Pons (tissue), 1 donor: ENCODE measurements around the gene DAB2IP.

Experiments used
- DNase-seq: peaks from one replicate; pipeline ENCODE4 v3.0.0-alpha.2; 2016; ENCODE audit warnings: low spot score

The DAB2IP gene

DNA sequence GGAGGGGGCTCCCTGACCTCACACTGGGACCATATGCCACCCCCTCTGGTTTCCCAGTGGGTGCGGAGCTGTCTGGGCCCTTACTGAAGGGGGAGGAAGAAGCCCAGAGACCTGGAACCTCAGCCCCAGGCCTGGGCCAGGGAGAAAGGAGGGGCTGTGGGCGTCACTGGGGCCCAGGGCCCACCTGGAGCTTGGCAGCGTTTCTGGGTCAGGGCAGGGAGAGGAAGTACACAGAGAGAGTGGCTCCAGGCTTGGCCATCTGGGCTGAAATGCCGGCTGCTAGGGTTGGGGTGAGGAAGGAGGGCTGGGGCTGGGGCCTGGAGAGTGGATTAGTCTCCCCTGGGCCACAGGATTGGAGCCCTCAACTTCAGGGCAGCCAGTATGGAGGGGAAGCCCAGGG is 6.4 kb upstream of the DAB2IP start:
- DNase-seq: peak; percentile 15

DNA sequence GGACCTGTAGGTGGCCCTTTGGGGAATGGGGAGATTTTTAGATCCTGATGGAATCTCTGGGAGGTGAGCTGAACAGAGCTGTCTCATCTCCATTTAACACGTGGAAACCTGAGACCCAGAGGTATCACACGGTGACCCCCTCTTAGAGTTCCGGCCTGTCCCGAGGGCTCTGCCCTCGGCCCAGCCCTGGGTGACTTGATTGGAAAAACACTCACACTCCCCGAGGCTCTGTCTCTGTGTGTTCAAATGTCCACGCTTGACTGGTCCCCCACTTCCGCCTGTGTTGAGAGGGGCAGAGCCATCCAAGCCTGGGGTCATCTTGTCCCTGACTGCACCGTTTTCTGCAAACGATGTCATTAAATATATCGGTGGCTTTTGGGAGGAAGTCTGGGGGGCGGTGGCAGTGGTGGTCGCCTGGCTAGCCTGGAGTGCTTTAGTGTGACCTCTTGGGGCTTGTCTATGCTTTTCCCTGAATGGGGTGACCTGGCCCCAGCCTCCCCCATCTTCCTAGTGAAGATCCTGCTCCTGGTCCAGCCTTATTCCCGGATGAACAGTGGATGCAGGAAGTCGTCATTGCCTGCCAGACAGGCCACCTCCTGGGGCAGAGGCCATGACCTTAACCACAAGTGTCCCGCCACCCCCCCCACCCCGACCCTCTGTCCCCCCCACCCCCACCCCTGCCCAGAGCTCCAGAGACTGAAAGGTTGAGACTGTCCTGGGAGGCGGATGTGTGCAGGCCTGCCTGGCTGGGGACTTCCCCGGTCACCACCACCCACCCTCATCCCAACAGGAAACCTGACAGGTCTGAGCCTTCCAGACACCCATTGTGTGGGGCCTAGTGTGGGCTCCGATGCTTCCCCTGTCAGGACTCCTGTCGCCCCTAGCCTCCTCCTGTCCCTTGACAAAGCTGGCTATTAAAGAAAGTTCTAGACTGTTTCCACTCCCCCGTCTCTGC is 5.3 kb upstream of the DAB2IP start:
- no peak for DNase-seq

DNA sequence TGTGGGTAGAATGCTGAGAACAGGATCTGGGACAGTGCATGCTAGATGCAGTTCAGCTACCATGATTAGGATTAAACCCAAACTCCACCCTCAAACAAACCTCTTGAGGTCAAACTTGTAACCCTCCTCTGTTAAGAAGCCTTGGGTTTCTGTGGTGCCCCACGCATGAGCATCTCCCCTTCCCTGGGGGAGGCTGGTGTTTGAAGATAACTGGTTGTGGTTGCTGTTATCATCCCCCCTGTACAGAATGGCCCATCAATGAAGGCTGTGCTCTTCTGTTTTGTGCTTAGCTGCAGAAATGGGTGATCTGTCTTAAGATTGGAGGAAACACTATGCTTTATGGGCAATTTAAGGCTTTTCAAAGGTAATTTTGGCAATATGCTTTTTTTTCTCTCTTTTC is 4.4 kb upstream of the DAB2IP start:
- no peak for DNase-seq

DNA sequence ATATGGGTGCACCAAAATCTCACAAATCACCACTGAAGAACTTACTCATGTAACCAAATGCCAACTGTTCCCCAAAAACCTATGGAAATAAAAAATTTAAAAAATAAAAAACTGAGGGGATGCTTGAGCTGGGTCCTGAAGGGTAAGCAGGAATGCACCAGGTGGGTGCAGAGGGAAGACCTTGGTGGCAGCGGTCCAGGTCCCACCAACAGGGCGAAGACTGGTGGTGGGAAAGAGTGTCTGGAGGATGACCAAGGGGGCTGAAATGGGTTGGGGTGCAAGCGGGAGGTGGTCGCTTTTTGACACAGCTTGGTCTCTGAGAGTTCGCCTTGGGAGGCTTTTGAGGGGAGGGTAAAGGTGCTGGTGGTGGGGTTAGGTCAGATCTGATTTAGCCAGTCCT is 3.3 kb upstream of the DAB2IP start:
- DNase-seq: no peak

DNA sequence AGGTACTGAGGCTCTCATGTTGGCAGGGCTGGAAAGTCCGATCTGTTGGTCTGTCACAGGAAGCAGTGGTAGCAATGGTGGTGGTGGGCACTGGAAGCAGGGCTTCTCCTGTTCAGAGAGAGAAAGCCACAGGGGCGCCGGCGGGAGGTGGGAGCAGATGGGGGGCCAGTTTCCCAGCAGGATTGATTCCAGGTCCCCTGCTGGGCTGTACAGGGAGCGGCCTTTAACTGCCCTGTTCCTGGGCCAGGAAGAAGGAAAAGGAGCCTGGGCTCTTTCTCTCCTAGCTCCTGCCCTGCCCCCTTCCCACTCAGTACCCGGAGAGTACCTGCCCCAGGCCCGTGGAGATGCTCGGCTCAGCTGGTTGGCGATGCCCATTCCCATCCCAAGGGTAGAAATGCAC is 2.6 kb upstream of the DAB2IP start:
- DNase-seq: no peak

DNA sequence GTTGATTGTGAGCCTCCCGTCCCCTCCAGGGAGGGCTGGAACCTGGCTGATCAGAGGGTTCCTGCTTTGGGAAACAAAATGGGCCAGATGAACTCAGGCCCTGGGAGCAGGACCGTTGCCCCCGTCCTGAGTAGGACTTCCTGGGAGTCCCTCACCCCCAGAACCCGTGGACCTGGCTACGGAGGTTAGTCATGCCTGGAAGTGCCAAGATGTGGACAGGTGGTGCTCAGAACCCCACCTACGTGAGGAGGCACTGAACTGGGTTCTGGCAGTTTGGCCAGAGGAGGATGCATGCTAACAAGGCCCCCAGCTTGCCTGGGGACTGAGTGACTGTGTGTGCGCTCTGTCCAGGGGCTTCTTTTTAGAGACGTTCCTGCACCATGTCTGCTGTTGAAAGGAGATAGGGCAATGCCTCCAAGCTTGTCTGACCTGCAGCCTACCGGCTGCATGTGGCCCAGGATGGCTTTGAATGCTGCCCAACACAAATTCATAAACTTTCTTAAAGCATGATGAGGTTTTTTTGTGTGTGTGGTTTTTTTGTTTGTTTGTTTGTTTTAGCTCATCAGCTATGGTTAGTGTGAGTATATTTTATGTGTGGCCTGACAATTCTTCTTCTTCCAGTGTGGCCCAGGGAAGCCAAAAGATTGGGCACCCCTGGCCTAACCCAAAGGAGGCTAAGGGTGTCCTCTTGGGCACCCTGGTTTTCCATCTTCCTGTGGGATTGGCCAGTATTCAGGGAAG is 1.8 kb upstream of the DAB2IP start:
- no peak for DNase-seq

DNA sequence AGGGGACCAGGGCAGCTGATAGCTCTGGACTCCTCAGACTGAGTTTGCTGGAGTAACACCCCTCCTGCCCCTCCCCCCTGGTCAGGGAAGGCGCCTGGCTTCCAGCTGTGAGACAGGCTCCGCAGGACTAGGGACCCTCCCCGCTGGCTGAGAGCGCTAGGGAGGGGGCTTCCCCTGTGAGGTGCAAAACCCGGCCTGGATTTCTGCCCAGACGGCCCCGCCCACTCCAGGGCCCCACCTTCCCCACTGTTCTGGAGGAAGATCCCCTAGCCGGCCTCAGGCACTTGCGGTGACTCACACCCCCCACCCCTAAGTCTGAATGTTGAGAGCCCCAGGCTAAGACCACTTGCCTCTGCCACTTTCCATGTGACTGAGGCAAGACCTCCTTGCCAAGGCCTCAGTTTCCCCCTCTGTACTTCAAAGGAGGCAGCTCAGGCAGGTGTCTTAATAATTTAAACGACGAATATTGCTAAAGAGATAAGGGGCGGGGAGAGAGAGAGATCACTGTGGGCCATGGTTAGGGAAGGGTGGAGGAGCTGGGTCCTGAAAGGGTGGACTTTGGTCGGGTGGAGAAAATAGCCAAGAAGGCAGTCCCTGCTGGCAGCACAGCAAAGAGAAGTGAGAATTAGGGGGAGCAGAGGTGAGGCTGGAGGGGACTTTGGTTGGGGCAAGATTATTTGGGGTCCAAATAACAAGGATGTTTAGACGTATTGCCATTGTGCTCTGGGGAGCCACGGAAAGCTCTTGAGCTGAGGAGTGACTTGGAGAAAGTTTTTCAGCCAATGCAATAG is 1.0 kb upstream of the DAB2IP start:
- no peak for DNase-seq

DNA sequence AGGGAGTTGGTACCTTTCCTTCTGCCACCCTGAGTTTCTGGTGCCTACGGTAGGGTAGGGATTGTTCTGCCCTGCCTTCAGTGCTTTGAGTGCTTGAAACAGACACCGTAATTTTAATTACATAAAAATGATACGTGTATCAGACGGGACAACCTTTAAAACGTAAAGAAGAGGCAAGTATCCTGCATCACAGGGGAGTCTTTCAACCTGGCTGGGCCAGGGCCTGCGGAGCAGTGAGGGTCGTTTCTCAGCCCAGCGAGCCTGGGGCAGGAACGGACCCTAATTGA is 483 bp upstream of the DAB2IP start:
- DNase-seq: no peak

DNA sequence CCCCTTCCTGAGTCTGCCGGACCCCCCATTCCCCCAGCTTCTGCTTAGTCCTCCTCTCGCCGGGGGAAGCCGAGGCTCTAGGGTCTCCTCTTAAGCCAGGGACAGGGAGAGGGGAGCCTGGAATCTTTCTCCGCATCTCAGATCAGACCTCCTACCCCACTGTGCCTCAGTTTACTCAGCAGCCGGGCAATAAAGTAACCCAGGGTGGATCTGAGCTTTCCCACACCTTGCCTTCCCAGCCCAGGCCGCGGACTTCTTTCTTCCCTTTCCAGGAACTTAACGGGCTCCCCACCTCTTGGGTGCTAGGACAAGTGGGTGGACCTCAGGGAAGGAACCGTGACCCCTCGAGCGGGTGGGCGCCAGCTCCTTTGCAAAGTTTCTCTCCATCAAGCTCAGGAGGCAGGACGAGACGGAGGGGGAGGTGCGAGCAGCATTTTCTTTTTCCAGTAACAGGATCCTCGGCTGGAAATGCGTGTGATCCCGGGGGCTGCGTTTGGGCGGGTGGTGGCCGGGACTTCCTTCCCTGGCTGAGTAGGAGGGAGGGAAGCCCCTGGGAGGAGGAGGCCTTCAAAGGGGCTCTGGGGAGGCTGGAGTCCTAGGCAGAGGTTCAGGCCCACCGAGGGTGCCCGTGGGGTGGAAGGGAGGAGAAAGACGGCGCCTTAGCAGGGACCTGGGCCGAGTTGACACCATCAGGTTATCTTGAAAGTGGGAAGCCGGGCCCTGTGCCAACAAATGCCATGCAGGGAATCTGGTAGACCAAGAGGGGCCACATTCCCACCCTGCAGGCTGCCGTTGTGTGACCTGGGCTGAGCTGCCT is 795 bp downstream of the DAB2IP start:
- DNase-seq: no peak

DNA sequence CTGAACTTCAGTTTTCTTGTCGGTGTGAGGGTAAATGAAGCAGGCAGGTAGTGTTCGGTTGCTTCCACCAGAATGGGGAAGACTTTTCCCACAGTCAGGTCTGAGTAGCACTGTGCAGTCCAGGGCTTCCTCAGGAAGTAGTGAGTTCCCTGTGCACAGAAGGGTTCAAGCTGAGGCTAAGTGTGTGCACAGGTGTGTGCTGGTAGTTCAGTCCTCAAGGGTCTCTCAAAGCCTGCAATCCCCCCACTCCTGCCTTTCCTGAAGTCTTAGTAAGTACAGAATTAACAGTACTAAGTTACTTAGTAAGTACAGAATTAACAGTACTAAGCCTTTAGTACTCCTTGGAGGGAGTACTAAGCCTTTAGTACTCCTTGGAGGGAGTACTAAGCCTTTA is 1.4 kb downstream of the DAB2IP start:
- no peak for DNase-seq

DNA sequence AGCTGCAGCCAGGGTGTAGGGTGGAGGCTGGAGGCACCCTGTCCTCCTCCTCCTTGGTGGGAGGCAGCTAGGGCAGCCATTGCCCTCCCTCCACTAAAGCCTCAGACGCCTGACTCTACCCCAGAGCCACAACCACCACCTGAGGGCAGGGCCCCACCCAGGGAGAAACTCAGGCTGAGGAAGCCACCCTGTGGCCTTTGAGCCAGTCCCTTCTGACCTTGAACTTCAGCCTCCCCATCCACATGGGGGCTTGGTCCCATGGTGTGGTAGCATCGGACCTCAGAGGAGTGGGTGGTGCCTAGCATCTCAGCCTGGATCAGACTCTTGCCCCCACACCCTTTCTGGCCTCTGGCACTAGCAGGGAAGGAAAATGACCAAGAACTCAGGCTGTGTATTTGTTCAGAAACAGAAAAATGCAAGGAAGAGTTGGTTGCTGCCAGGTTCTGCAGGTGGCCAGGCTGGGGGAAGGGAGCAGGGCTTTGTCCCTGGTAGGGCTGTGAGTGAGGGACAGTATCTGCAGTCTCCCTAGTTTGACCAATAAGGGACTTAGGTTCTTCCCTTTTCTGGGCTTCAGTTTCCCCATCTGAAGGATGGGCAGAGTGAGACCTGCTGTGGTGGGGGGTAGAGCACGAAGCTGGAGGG is 3.2 kb downstream of the DAB2IP start:
- no peak for DNase-seq

DNA sequence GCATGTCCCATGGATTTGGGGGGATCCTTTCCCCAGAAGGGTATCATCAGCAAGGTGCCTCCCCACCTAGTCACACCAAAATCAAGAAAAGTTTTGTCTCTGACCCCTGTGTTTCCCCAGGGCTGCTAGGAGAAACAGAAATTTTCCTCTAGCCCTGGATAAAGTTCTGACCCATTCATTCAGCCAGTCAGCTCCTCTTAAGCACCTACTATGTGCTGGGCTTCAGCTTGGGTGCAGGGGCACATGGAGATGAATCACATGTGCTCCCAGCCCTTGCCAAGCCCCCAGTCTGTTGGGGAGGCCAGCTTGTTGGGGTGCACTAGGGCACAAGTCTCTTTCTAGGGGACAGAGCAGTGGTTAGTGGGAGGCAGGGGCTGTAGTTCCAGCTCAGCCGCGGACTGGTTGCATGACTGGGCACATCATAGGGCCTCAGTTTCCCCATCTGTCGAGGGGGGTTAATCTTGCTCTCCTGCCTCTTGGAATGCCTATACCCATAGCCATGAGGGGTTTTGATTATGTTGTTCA is 3.9 kb downstream of the DAB2IP start:
- DNase-seq: no peak

DNA sequence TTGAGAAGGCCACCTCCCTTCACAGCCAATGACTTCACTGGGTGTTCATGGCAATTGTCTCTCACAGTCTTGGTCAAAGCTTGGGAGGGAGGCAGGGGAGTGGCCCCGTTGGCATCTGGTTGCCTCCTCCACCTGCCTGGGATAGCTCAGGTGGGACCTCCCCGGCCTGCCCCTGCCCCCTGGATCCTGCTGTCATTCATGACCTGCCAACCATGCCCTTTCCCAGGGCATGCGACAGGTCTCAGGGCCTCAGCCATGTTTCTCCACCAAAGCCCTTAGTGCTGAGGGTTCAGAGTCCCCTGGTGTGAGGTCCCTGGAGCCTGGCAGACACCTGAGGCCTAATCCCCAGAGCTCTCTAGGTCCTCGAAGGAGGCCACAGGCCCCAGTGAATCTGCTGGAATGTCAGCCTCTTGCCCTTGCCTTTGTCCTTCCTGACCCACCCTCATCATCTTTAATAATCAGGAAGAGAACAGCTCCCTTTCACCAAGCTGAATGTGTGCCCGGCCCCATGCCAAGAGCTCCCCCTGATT is 5.6 kb downstream of the DAB2IP start:
- DNase-seq: no peak

DNA sequence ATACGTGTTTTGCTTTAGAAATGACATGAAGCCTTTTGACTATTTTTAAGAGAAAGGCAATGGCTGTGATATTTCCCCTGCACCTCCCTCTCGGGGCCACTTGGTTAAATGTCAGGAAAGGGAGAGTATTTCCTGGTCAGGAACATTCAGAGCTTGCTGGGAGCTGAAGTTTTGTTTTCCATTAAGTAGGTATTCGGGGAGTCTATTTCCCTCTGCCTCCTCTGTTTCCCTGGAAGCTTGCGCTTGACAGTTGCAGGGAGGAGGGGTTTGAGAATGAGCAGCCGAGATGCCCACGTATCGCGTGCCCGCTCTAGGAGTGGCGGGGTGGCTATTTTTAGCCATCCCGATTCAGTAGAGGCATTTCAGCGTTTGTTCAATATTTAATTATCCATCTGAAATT is 6.7 kb downstream of the DAB2IP start:
- no peak for DNase-seq

DNA sequence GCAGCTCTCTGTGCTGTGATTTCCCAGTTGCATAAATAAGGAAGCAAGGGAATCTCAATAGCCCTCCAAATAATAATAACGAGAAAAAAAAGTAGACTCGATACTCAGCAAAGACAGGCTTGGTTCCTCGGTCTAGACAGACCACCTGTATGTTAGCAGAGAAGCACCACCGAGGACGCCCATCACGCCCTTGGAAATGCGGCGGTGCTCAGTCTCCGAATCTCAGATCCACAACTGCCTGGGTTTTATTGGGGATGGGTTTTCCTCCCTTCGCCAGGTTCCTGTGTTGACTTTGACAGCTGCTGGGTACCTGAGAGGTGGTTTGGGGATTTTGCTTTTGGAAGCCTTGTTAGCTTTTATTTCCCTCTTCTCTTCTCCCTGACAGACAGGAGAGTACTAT is 7.2 kb downstream of the DAB2IP start:
- DNase-seq: no peak

DNA sequence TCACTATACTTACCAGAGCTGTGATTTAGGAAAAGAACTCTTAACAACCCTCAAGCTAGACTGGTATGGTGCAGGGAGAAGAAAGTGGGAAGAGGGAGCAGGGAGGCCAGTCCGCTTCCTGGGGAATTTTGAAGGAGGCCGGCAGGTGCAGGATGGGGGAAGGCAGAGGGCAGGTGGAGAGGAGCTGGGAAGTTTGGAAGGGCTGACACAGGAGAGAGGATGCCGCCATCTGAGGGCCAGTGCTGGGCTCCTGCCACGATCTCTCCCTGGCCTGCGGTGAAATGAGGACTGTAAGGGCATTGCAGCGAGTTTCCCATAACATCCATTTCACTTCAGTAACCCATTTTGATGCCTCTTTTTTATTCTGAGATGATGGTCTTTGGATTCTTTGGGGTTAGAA is 8.9 kb downstream of the DAB2IP start:
- DNase-seq: no peak

DNA sequence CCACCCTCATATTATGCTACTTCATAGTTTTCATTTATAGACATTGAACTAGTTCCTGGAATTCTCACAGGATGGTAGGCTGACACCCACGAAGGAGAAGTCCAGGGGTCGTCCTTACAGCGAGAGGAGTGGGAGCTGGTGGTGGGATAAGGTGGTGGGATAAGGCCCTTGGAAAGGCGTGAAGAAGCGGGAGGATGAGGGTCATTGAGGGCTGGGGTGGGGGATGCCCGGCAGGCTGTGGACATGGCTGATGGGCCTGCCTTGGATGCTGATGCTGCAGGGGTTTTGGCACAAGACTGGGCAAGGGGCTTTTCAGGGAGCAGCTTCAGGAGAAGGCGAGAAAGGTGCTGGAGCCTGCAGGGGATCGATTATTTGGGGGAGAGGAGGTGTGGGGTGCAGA is 9.4 kb downstream of the DAB2IP start:
- no peak for DNase-seq

DNA sequence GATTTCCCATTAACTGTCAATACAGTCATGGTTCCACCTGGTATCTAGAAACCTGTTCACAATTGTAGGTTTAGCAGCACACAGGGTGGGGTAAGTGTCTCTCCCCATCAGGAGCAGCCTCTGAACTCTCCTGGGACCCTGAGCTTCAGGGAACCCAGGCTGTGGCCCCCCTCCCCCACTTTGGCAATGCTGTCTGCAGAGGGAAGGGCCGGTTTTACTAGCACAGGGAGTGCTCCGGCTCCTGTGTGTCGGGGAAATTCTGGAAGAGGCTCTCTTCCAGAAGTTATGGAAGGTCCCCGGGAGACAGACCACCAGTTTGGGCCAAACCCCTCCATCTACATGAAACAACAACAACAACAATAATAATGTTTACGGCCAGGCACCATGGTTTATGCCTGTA is 9.9 kb downstream of the DAB2IP start:
- DNase-seq: no peak

DNA sequence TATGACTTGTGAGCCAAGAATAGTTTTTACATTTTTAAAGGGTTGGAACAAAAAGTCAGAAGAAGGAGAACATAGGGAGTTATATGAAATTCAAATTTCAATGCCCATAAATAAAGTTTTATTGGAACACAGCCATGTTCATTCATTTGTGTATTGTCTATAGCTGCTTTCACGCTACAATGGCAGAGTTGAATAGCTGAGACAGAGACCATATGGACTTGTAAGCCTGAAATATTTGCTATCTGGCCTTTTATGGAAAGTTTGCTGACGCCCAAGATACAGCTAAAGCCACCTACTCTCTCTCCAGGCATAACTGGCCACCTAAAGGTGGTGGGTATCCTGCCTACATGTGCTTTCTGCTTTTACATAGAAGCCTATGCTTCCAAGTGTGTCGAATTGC is 10.9 kb downstream of the DAB2IP start:
- DNase-seq: no peak

DNA sequence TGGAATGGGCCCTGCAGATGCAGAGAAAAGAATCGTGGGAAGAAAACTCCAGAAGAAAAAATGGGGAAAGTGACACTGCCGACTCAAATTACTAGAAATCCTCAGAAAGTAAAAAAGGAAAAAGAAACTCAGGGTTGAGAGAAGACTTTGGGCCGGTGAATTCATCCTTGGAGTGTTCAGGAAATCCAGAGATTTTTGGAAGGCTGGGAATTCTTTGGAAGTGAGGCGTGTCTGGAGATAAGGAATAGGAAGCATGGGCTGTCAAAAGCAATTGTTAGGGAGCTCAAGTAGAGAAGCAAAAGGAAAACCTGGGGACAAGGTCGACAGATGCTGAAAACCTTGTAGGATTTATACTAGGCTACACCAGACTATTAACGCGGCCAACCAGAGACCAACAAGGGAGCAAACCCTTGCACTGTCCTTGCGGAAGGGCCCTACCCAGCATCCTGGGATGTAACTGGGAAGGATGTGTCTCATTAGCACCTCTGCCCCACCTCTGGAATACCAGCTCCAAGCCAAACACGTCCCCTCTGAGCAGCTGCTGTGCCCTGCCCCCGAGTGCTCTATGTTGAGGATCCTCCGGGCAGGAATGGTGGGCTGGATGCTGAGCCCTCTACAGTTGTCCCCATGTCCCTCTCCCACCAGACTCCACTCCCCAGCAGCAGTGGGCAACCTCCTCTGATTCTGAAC is 11.6 kb downstream of the DAB2IP start:
- no peak for DNase-seq
